HG03045 (cell line): ENCODE data around the gene PKD2L2.
"Not testable (repeated sequence)": the region's sequence is repeated elsewhere in the genome, so short reads cannot be mapped to it uniquely, and the experiment has no call there.

ENCODE experiments used
- ATAC-seq: cut with Tn5 transposase; IDR thresholded peaks from one replicate; pipeline ENCODE4 v1.9.1; 2021; ENCODE audit warnings: mild to moderate bottlenecking, moderate library complexity; ENCODE audit not compliant: unreplicated experiment

Gene PKD2L2

GRCh38 chr5:137954131-137954879 is 65.0 kb downstream of the PKD2L2 start:
- no peak for ATAC-seq

GRCh38 chr5:137957948-137958347 is 68.7 kb downstream of the PKD2L2 start:
- ATAC-seq = no peak

GRCh38 chr5:137959488-137959887 is 70.2 kb downstream of the PKD2L2 start:
- no peak for ATAC-seq

DNA sequence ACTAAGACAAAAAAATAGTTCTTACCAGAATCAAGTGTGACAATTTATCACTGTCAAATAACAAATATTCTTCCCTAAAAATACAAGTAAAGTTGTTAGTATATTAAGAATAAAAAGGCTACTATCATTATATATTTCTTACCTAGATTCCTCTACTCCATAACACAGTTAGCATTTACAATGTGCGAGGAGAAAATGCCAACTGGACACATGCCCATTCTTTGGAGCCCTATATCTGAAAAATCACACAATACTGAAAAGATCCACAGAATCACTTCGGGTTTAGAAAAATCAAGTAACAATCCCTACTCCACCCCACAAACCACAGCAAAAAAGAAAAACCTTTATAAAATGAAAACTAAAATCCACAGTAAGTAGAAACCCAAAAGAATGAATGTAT is 70.9 kb downstream of the PKD2L2 start:
- ATAC-seq = no peak

- no peak for ATAC-seq
Measured at GRCh38 chr5:137960819-137961218, 71.6 kb downstream of the PKD2L2 start.

DNA sequence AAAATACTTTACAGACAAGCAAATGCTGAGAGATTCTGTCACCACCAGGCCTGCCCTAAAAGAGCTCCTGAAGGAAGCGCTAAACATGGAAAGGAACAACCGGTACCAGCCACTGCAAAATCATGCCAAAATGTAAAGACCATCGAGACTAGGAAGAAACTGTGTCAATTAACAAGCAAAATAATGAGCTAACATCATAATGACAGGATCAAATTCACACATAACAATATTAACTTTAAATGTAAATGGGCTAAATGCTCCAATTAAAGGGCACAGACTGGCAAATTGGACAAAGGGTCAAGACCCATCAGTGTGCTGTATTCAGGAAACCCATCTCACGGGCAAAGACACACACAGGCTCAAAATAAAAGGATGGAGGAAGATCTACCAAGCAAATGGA is 81.1 kb downstream of the PKD2L2 start:
- ATAC-seq = not testable (repeated sequence)

GRCh38 chr5:137975208-137975607 is 86.0 kb downstream of the PKD2L2 start:
- no peak for ATAC-seq

GRCh38 chr5:137989419-137989818 is 100.2 kb downstream of the PKD2L2 start:
- no peak for ATAC-seq
